COR-L47 (cell line): Measurements from ENCODE around the gene C12orf43.

Experiments used
- DNase-seq: peaks from one replicate; lab custom pipeline; 2025; lab: John Stamatoyannopoulos, UW

The C12orf43 gene

DNA sequence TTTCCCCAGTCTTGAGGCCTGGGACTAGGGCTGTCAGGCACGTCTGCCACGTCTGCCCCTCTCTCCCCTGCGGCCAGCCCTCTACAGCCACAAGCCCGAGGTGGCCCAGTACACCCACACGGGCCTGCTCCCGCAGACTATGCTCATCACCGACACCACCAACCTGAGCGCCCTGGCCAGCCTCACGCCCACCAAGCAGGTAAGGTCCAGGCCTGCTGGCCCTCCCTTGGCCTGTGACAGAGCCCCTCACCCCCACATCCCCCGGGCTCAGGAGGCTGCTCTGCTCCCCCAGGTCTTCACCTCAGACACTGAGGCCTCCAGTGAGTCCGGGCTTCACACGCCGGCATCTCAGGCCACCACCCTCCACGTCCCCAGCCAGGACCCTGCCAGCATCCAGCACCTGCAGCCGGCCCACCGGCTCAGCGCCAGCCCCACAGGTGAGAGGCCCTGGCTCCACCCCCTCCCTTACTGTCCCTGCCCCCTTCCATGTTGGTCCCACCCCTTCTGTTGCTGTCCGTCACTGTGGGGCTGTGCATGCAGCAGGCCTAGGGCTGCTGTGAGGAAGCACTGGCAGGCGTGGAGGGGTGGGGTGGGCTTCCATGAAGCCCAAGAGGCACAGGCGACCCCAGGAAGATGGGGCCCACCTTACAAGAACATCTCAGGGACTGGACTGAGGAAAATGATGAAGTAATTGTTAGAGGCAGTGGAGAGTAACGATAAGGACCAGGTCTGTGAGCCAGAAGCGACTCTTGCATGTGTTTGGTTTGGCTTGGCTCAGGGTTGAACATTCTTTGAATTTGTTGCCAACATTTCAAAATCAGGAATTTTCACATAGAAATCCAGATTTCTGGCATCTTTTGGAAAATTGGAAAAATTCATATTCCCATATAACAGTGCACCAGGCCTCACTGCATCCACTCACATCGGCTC lies 16.8 kb downstream of the C12orf43 start:
- DNase-seq: no peak

DNA sequence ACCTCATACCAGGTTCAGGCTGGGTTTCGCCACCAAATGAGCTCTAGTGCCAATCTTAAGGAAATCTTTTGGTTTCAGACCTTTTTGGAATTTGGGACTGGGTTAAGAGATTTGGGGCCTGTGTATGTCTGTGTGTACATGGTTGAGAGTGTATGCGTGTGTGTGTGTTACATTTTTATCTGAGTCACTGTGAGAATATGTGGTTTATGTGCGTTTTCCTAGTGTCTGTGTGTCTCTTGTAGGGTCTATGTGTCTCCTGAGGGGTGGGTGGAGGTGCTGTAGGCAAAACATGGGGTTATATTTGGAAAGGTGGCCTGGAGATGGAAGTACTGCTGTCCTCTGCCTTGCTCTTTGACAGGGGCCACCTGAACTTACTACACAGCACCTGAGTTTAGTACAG lies 17.9 kb downstream of the C12orf43 start:
- DNase-seq: no peak

DNA sequence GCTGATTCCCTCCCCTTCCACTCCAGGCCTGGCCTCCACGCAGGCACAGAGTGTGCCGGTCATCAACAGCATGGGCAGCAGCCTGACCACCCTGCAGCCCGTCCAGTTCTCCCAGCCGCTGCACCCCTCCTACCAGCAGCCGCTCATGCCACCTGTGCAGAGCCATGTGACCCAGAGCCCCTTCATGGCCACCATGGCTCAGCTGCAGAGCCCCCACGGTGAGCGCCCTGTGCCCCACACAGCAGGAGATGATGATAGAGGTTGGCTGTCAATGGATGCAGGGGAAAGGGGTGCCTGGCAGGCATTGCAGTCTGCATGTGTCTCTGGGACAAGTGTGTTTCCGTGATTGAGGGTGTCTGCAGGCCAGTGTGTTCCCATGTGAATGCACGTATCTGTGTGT lies 18.8 kb downstream of the C12orf43 start:
- DNase-seq: no peak

DNA sequence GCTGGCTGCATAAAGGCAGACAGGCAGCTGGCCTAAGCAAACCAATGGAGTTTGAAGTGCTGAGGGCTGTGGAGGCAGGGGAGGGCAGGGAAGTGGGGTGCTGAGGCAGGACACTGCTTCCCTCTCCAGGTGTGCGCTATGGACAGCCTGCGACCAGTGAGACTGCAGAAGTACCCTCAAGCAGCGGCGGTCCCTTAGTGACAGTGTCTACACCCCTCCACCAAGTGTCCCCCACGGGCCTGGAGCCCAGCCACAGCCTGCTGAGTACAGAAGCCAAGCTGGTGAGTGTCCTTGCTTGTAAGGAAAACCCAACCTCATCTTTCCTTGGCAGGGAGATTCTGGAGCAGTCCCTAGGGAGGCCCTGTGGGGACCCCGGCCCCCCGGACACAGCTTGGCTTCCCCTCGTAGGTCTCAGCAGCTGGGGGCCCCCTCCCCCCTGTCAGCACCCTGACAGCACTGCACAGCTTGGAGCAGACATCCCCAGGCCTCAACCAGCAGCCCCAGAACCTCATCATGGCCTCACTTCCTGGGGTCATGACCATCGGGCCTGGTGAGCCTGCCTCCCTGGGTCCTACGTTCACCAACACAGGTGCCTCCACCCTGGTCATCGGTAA lies 20.0 kb downstream of the C12orf43 start:
- DNase-seq: no peak

DNA sequence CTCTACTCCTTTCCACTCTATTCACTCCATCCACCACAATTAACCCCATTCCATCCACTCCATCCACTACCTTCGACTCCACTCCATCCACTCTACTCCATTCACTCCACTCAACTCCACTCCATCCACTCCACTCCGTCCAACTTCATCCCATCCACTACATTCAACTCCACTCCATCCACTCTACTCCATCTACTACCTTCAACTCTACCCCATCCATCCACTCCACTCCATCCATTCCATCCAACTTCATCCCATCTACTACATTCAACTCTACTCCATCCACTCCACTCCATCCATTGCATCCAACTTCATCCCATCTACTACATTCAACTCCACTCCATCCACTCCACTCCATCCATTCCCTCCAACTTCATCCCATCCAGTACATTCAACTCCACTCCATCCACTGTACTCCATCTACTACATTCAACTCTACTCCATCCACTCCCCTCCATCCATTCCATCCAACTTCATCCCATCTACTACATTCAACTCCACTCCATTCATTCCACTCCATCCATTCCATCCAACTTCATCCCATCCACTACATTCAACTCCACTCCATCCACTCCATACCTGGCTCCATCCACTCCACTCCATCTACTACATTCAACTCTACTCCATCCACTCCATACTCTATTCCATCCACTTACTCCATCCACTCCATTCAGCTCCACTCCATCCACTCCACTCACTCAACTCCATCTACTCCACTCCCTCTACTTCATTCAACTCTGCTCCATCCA lies 21.5 kb downstream of the C12orf43 start:
- no peak for DNase-seq

DNA sequence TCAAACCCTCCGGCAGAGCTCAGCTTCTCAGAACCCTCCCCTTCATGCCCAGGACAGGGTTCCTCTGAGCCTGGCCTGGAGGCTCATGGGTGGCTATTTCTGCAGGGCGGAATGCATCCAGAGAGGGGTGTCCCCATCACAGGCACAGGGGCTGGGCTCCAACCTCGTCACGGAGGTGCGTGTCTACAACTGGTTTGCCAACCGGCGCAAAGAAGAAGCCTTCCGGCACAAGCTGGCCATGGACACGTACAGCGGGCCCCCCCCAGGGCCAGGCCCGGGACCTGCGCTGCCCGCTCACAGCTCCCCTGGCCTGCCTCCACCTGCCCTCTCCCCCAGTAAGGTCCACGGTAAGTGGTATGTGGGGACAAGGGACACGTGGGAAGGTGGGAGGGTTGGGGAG lies 22.2 kb downstream of the C12orf43 start:
- no peak for DNase-seq

DNA sequence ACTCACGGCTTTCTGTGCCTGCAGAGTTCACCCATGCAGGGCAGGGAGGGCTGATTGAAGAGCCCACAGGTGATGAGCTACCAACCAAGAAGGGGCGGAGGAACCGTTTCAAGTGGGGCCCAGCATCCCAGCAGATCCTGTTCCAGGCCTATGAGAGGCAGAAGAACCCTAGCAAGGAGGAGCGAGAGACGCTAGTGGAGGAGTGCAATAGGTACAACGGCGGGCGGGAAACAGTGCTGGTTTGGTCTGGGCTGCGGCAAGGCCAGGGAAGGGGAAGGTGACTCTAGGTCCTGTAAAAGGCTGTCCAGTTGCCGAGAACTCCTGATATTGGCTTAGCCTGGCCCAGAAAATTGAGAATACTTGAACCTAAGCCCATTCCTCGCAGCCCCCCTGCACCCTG lies 22.8 kb downstream of the C12orf43 start:
- no peak for DNase-seq

DNA sequence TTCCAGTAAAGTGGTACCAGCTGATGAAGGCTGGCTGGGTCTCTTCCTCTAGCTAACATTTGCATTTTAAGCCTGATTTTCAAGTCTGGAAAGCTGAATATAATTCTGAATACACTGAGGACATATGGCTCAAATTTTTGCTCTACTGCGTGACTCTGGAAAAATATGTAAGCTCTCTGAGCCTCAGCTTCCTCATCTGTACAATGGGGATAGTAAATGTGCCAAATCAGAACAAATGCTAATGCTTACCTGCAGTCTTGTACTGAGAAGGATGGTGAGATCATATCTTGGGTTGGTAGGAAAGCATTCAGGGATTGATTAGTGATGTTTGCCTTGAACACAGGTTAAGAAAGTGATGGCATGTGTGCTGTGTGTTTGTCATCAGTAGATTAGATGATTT lies 23.3 kb downstream of the C12orf43 start:
- DNase-seq: no peak

DNA sequence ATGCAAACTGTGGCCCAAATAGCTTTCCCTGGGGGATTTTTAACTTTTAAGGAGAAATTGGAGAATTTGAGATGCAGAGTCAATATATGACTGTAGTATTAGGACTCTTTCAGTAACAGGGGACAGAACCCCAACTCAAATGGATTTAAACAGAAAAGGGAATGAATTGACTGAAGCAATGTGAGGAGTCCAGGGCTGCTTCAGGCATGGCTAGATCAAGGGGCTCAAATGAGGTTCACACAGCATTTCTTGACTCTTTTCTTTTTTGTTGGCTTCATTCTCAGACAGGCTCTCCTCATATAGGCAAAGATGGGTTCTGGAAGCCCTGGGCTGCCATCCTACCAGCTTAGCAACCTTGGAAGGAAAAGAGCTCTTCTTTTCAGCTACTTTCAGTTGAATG lies 24.3 kb downstream of the C12orf43 start:
- no peak for DNase-seq

DNA sequence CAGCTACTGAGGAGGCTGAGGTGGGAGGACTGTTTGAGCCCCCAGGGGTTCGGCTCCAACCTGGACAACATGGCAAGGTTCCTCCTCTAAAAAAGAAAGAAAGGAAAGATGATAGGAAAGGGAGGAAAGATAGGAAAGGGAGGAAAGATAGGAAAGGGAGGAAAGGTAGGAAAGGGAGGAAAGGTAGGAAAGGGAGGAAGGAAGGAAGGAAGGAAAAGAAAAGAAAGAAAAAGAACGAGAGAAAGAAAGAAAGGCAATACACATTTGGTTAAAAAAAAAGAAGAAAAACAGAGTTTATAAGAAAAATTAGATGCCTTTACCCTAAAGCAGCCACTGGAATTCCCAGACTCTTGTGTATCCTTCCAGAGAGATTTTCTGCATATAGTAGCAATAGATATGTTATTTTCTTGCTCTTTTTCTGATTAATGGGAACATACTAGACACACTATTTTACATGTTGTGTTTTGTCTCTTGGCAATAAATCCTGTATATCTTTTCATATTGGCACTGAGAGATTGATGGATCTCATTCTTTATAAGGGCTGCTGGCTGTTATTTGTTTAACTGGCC lies 25.7 kb downstream of the C12orf43 start:
- no peak for DNase-seq

DNA sequence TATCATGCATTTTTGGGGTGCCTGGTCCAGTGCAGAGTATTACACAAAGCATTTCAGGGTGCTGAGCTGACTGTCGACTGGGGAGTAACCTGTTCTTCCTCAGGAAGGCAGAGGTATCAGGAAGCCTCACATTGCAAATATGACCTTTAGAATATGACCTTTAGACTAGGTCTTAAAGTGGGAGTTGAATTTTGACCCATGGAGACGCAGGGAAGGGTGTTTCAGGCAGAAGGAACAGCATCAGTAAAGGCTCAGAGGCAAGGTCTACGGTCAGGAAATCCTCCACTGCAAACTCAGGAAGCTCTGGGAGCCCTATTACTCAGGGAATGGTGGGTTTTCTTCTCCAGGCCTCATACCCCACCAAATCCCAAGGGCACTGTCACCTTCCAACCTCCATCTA lies 26.6 kb downstream of the C12orf43 start:
- DNase-seq: no peak

DNA sequence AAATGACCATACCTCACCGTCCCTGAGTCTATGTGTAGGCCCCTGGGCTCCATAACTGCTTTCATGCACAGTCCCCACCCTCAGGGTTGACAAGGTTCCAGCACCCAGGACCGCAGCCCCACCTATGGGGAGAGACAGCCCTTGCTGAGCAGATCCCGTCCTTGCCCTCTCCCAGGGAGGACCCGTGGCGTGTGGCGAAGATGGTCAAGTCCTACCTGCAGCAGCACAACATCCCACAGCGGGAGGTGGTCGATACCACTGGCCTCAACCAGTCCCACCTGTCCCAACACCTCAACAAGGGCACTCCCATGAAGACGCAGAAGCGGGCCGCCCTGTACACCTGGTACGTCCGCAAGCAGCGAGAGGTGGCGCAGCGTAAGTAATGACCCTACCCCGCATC lies 27.6 kb downstream of the C12orf43 start:
- DNase-seq: no peak

DNA sequence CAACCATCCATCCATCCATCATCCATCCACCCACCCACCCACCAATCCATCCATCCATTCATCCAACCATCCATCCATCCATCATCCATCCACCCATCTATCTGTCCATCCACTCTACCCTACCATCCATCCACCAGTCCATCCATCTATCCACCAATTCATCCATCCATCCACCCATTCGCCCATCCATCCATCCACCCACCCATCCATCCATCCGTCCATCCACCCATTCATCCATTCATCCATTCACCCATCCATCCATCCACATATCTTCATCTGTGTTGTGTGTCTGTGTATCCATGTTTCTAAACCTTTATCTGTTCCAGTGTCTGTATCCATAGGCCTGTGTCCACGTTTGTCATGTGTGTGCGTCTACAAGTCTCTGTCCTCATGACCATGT lies 28.1 kb downstream of the C12orf43 start:
- no peak for DNase-seq

DNA sequence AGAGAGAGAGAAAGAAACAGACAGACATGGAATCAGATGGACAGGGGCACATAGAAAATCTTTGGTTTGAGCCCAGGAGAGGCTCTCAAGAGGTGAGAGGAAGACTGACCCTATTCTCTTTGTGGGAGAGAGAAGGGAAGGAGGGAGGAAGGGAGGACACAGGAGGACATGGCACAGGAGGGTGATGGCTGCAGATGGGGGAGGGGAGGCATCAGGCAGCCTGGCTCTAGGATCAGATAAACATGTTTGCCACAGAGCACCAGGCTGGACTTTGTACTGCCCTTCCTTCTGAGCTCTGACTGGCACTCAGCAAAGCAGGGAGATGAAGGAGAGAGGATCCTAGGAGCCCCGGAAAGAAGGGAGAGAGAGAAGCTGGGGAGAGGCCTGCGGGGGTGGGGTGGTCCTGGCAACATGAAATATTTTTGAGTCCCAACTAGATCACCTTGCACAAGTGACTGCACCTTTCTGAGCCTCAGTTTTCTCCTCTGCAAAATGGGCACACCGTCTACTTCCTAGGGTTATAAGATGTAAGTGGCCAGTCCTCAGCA lies 31.9 kb downstream of the C12orf43 start:
- DNase-seq: no peak

DNA sequence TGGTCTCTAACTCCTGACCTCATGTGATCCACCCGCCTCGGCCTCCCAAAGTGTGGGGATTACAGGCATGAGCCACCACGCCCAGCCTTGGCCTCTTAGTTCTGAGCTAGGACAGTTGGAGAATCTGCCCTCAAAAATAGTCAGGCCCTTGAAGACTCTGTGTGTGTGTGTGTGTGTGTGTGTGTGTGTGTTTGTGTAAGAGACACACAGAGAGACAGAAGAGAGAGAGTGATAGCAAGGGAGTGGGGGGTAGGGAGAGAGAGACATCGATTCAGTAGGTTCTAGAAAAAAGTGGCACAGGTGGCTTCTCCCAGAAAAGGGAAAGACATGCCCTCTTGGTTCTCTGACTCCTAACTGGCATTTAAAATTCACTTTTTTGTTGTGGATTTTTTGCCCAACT lies 32.5 kb downstream of the C12orf43 start:
- no peak for DNase-seq

DNA sequence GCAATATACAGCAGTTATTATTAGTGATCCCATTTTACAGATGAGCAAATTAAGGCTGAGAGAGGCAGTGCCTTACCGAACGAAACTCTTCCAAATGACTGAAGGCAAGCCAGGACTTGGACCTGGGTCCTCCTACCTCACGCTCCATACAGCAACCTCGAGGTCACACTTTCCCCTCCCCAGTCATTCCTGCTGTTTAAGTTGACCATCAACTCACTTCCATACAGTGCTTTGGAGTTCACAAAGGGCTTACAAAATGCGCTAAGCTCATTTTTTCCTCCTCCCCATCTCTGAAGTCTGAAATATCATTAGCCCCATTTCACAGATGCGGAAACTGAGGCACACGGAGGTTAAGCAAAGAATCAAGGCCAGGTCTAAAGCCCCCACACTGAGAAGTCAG lies 33.6 kb downstream of the C12orf43 start:
- no peak for DNase-seq

DNA sequence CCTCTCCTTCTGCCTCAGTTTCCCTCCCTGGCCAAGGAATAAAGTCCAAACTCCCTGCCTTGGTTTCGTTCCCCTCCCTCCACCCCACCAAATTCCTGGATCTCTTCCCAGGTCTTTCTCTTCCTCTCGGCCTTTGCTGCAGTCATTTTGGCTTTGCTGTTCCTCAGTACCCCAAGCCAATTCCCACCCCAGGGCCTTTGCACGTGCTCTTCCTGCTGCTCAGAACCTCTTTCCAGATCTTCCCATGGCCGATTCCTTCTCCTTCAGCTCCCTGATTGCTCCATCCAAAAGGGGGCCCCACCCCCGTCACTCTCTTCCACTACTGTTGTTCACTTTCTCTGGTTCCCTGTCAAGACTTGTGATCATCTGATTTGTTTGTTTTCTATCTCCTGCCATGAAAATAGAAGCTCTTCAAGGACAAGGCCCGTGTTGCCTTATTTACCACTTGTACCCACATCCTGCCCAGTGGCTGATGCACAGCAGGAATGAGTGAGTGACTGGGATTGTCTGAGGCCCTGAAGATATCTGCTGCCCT lies 34.8 kb downstream of the C12orf43 start:
- DNase-seq: no peak

DNA sequence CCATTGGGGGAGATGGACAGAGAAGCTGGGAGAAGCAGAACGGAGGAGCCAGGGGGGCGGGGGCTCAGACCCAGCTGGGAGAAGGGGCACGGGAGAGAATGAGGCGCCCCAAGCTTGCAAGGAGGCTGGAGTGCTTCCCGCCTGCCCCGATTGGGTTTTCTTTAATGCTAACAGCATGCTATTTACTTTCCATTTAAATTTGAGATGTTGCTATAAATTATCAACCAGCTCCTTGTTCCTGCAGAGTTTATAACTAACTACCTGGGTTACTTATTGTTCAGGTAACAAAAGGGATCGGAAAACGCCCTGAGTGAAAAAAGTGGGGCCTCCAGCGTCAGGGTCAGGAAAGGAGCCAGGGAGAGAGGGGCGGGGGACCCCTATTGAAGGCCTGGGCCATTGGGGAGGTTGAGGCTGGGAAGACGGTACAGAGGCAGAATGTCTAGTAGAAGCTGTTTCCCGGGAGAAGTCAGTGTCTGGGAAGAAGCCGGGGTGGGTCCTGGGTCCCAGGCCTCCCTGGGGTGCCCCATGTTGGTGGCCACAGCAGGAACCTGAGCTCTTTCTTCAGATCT lies 35.4 kb downstream of the C12orf43 start:
- no peak for DNase-seq

DNA sequence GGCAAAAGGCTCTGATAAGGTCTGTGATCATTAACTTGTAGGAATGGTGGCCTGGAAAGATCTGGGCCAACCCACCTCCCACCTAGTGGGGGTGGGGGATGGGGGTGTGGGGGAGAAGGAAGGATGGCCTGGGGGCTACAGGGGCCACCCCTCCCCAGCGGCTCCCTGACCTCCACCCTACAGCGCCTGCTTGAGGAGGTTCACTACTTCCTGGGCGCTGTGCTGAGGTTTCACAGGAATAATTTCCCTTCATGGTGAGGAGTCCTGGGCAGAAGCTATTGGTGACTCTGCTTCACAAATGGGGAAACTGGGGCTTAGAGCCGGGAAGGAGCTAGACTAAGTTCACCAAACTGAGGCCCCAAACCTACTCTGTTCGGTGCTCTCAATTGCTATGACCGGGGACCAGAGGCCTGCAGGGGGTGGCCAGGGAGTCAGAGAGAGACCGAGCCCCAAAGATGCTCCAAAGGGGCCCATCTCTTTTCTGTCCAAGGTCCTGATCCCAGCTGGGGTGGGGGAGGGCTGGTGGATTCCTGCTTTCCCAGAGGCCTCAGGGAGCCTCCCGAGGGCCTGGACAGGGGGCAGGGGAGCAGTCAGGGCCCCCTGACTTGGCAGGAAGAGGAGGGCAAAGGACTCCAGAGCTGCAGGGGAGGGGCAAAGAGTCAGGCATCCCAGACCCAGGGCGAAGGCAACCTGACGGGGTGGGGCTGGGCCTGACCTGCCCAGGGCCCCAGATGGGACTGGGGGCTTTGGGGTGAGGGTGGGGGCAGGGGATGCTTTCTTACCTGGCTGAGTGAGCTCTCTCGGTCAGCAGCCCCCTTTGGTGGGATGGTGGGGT lies 36.2 kb downstream of the C12orf43 start:
- DNase-seq: no peak

DNA sequence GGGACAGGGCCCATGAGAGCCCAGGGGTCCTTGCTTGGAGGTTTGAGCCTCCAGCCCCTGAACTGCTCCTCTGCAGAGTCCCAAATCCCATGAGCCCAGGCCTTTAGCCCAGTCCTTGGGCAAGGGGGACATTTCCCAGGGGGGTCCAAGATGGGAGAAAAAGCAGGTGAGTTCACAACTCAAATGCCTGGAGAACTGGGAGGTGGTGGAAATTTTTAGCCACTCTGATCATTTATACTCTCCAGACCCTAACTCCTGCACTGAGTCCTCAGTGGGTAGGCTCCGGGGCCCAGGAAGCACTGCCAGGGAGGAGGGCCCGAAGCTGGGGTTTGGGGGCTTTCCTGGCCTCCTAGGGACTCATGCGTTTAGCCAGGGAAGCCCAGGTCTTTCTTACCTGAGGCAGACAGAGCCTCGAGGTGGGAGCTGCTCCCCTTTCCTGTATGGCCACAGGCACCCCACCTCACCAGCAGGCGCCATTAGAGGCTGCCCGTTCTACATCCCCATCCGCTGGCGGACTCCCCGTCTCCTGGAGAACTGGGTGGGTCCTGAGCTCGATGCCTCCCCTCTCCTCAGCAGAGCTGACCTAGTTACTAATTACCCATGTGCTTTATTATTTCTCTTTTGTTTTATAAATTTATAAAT lies 36.9 kb downstream of the C12orf43 start:
- DNase-seq: no peak
